ENCODE measurements around the gene NUMB.
"Not testable (repeated sequence)": the region's sequence is repeated elsewhere in the genome, so short reads cannot be mapped to it uniquely, and the experiment has no call there.

The NUMB gene

DNA sequence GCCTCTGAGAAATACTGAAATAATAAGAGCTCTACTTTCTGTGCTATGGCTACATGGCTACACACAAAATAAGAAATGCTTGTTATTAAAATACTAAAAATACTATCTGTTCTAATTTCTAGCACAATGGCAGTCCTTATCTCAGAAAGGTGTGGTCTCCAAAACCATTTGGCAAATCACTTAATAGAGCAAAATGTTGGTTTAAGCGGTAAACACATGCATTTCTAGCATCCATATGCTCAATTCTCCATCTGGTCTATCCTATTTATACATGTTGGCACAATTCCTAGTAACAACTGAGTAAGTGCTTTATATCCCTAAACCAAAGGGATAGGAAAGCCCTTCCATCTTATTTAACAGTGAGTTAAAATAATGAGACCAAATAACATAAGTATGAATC, 114.0 kb downstream of the NUMB start:
- DNase-seq = peak; percentile 91 to 98

DNA sequence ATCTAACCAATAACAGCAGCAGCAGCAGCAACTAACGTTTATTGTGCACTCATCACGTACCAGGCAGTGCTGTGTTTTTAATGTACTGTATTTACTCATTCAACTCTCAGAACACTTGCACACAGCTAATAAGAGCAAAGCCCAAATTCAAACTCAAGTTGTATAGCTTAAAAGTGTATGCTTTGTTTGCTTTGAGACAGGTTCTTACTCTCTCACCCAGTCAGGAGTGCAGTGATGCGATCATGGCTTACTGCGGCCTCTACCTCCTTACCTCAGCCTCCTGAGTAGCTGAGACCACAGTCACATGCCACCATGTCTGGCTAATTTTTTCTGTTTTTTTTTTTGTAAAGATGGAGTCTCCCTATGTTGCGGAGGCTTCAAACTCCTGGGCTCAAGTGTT, 115.7 kb downstream of the NUMB start:
- DNase-seq = no peak

DNA sequence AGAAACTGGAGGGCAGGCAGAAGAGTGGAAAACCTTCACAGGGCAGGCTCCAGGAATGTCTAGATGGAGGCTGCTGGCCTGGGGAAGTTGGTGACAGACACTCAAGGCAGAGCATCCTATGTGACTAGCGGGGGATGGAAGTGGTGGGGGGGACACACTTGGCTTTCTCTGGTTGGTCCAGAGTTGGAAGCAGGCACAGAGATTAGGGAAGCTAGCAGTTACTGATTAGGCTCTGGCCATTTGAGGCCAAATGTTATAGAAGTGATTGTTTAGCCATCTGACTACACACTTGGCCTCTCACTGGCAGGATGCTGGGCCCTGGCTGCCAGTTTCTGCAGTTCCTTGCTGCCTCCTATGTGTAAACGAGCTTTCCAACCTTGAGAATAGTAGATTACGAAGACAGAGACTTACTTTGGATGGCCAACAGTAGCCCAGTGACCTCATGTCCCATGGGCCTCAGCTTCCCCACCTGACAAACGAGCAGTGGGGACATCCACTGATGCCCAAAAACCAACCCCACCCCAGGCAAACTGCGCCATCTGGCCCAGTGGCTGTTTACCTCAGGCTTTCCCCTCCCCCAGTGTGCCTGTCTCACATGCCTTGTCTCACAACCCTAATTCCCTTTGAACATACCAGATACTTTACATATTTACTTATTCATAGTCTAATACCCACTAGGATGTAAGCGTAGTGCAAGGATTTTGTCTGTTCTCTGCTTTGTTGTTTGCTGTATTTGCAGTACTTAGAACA, 118.3 kb downstream of the NUMB start:
- DNase-seq = peak; percentile 82 to 86

DNA sequence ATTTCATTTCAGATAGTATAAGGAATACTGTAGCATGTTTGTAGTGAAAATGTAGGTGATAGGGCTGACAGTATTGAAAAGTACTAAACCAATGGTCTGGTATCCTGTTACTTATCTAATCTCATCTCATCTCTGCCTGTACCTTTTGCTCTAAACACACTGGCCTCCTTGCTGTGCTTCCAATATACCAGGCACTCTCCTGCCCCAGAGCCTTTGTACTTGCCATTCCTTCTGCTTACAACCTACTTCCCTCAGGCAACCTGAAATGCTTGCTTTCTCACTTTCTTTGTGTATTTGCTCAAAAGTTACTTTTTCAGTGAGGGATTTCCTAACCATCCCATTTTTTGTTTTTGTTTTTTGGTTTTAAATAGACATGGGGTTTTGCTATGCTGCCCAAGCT, 119.1 kb downstream of the NUMB start:
- no peak for DNase-seq

DNA sequence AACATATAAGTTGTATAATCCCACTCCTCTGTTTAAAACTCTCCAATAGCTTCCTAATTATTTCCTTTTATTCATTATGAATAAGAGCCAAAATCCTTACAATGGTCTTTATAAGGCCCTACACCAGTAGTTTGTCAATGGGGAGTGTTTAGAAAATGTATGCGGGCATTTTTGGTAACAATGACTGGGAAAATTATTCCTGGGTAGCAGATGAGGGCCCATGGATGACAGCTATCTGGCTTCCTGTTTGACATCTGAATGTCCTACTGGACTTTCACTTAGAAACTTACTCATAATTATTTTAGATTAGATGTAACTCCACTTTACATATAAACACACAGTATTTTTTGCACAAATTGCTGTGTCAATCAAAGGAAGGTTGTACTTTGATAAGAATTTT, 119.8 kb downstream of the NUMB start:
- no peak for DNase-seq

DNA sequence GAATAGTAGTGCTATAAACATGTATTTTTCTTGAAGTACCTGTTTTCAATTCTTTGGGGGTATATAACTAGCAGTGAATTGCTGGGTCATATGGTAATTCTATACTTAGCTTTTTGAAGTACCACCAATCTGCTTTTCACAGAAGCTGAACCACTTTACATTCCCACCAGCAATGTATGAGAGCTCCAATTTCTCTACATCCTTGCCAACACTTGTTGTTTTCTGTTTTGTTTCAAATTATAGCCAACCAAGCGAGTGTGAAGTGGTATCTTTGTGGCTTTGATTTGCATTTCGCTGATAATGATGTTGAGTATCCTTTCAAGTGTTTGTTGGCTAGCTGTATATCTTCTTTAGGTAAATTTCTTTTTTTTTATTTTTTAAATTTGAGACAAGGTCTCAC, 125.3 kb downstream of the NUMB start:
- DNase-seq = peak; percentile 34 to 65

- no peak for DNase-seq
These were observed 132.6 kb downstream of the NUMB start for GRCh38 chr14:73325630-73326299.

- no peak for DNase-seq
These were observed 133.3 kb downstream of the NUMB start for GRCh38 chr14:73325063-73325462.

DNA sequence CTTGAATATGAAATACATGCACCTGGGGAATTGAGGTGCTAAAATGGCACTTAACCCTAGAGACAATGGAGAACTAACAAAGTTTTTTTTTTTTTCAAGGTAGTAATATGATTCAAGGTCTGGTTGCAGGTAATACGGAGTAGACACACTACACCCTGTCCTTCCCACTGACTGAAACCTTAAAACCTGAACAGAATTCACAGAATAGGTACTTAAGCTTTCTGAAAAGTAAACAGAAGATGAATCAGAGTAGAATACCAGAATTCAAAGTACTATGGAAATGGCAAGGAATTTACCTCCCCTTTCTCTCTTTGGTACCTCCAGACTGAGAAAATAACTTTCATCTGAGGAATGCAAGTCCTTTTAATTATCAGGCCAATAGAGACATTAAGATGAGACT, 133.8 kb downstream of the NUMB start:
- DNase-seq = no peak

GRCh38 chr14:73323896-73324399, 134.4 kb downstream of the NUMB start:
- no peak for DNase-seq

- no peak for DNase-seq
These were observed 145.2 kb downstream of the NUMB start for GRCh38 chr14:73313151-73313550.

- no peak for DNase-seq
These were observed 145.7 kb downstream of the NUMB start for GRCh38 chr14:73312687-73313086.

DNA sequence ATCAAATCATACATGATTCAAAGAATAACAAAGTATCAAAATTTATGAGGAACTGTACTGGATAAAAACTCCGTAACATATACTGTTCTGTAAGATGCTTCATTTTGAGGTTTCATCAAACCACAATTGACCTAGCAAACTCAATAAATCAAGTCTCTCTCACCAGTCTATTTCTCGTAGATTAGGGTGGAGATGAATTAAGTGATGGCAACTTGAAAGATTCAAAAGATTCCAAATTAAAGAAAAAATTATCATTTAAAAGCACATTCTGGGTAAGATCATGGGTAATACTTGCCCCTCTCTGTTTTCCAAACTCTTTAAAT, 146.7 kb downstream of the NUMB start:
- DNase-seq = no peak

- not testable (repeated sequence) for DNase-seq
These were observed 149.1 kb downstream of the NUMB start for GRCh38 chr14:73309207-73309606.

- DNase-seq = no peak
These were observed 151.1 kb downstream of the NUMB start for GRCh38 chr14:73307261-73307660.

DNA sequence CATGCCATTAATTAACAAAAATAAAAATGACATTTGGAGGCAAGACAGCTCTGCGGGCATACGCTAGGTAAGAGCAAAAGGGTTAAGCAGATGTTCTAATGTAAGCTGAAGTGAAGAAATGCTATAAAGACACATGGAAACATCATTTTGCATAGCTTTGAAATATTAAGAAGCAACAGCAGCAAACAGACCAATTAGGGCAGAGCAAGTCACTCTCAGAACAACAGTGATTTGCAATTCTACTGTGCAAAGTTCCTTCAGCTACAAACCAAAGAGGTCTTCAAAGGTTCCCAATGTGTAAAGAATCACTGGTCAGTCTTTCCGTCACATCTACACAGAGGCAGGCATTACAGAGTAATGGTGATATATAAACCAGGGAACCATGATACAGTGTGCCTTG, 152.8 kb downstream of the NUMB start:
- no peak for DNase-seq

GRCh38 chr14:73295198-73295796, 163.0 kb downstream of the NUMB start:
- peak; percentile 31 to 74 for DNase-seq

GRCh38 chr14:73293782-73294781, 164.3 kb downstream of the NUMB start:
- DNase-seq = no peak

GRCh38 chr14:73290279-73290678, 168.1 kb downstream of the NUMB start:
- DNase-seq = no peak

DNA sequence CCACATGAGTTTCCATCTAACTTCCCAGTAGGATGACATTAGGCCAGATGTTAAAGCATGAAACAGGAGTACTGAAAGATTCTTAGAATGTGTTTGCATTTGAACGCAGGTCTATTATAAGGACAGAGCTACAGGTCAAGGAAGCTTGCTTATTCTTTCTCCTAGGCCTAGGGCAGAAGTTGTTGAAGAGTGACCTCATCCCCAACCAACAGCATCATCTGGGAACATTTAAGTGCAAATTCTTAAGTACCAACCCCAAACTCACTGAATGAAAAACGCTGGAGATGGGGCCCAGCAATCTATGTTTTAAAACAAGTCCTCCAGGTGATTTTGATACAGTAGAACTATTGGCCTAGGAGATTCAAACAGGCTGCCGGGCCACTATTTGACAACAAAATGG, 168.6 kb downstream of the NUMB start:
- no peak for DNase-seq

DNA sequence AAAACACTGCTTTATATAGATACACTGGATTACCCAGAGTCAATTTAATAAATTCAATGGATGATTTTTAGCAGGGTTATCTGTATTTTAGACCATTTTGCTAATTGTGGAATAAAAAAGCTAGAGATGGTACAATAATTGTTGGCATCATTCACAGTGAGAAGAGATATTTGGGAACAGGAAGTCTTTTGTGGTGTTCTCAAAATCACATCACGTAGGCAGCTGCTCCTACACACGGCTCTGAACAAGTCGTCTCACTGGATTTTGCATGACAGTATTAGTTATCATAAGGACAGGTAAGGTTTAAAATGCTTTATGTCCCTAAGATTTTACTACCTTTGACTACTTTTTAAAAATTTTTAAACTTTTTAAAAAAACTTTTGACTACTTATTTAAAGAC, 169.0 kb downstream of the NUMB start:
- no peak for DNase-seq

GRCh38 chr14:73287071-73287470, 171.3 kb downstream of the NUMB start:
- no peak for DNase-seq

GRCh38 chr14:73286598-73286997, 171.7 kb downstream of the NUMB start:
- DNase-seq = no peak
